OCI-LY7 (cell line): ENCODE data around the gene PIM3. TPM values are rescaled to one million over a fixed set of nuclear protein-coding genes. Genes with fewer than 3 reads are reported as not detected.

Experiments
- BruUV-seq: library from RNA; stranded (reverse); fragments of 400-500 nt; replicated peaks from 2 replicates; lab custom pipeline; 2021; lab: Mats Ljungman, UMichigan
- CTCF ChIA-PET: fragments of 300-600 bp; sonication (Branson Sonifier 250); formaldehyde crosslinking; loops from one replicate; lab custom pipeline; 2022; ENCODE audit warnings: antibody characterized with exemption; ENCODE audit not compliant: unreplicated experiment; lab: Charles Lee
- POLR2A ChIA-PET: fragments of 300-600 bp; sonication (Branson Sonifier 250); formaldehyde crosslinking; loops from one replicate; lab custom pipeline; 2022; ENCODE audit warnings: antibody characterized with exemption; lab: Charles Lee
- DNase-seq: peaks from one replicate; pipeline ENCODE4 v3.0.0-alpha.2; 2015; ENCODE audit warnings: low spot score
- H2AFZ ChIP-seq: fragments of 200-600 bp; sonication (generic), shearing (Covaris generic); 2 replicates; pipeline ENCODE4 v1.6.1; 2014; ENCODE audit warnings: mild to moderate bottlenecking, antibody characterized with exemption, low read length, moderate library complexity
- H3K27ac ChIP-seq: fragments of 200-600 bp; sonication (generic); 2 replicates; pipeline ENCODE4 v1.5.1; 2014; ENCODE audit warnings: mixed run types, low read depth, mild to moderate bottlenecking, moderate library complexity, low read length, inconsistent platforms; ENCODE audit not compliant: poor library complexity, severe bottlenecking
- H3K36me3 ChIP-seq: fragments of 200-600 bp; sonication (generic); 2 replicates; pipeline ENCODE4 v1.6.1; 2014; ENCODE audit warnings: mild to moderate bottlenecking, antibody characterized with exemption, low read length, moderate library complexity, mixed read lengths; ENCODE audit not compliant: insufficient read depth
- H3K4me1 ChIP-seq: fragments of 200-600 bp; sonication (generic); 2 replicates; pipeline ENCODE4 v1.5.1; 2014; ENCODE audit warnings: mild to moderate bottlenecking, low read length; ENCODE audit not compliant: insufficient read depth, poor library complexity, severe bottlenecking
- H3K4me2 ChIP-seq: fragments of 200-600 bp; sonication (generic); 2 replicates; pipeline ENCODE4 v1.6.1; 2014; ENCODE audit warnings: mild to moderate bottlenecking, low read length
- H3K4me3 ChIP-seq: fragments of 200-600 bp; sonication (generic); 2 replicates; pipeline ENCODE4 v1.5.1; 2014; ENCODE audit warnings: mild to moderate bottlenecking, low read depth, low read length; ENCODE audit not compliant: poor library complexity, severe bottlenecking
- H3K79me2 ChIP-seq: fragments of 200-600 bp; sonication (generic); 2 replicates; pipeline ENCODE4 v1.6.1; 2016; ENCODE audit warnings: low read depth, mild to moderate bottlenecking, low read length, moderate library complexity, mixed read lengths; ENCODE audit not compliant: insufficient read depth
- H3K9me2 ChIP-seq: fragments of 200-600 bp; sonication (generic); 2 replicates; pipeline ENCODE4 v1.6.1; 2016; ENCODE audit warnings: mild to moderate bottlenecking, low read length, mixed read lengths; ENCODE audit not compliant: insufficient read depth
- H3K9me3 ChIP-seq: fragments of 200-600 bp; sonication (generic); 2 replicates; pipeline ENCODE4 v1.6.1; 2014; ENCODE audit warnings: mild to moderate bottlenecking, mixed run types, low read length, mixed read lengths
- H4K20me1 ChIP-seq: fragments of 200-600 bp; sonication (generic); 2 replicates; pipeline ENCODE4 v1.6.1; 2014; ENCODE audit warnings: mild to moderate bottlenecking, antibody characterized with exemption, low read length, moderate library complexity, mixed read lengths; ENCODE audit not compliant: insufficient read depth
- CTCF ChIP-seq: fragments of 200-600 bp; sonication (generic); conservative IDR thresholded peaks from 2 replicates; pipeline ENCODE4 v1.5.1; 2014; ENCODE audit warnings: mild to moderate bottlenecking, antibody characterized with exemption, low read length, moderate library complexity, mixed read lengths
- EZH2phosphoT487 ChIP-seq: fragments of 200-600 bp; sonication (generic); IDR thresholded peaks from 2 replicates; pipeline ENCODE4 v1.6.1; 2018; ENCODE audit warnings: low read depth, borderline replicate concordance, mild to moderate bottlenecking, mixed run types, antibody characterized with exemption, low read length, moderate library complexity, mixed read lengths
- intact Hi-C: fragments of 100-400 bp; cut with micrococcal nuclease; formaldehyde crosslinking; loops from one replicate; pipeline ENCODE4 v1.10.0; 2022; ENCODE audit not compliant: unreplicated experiment
- total RNA-seq, 2 experiments: library from RNA; depleted of rRNA in 1 of 2; stranded (reverse); fragments of >200 nt in 1 of 2; shearing (Covaris generic) in 1 of 2; gene quantifications; 2 replicates each; pipeline ENCODE4 v1.2.3, GENCODE V29; 2014 to 2022

The PIM3 gene
- total RNA-seq, 2 experiments from 2014 or later, result 60.5 to 81.7 TPM

- Histone ChIP-seq H3K4me3 (no peak overlapping the region), H4K20me1 (no peaks in the 10 kb centered on the region), H3K9me2 (no peaks in the 10 kb centered on the region), H3K36me3 (no peaks in the 10 kb centered on the region), H2AFZ (no peak overlapping the region), H3K79me2 (no peaks in the 10 kb centered on the region), H3K4me2 (no peak overlapping the region), H3K4me1 (peaks cover 10% of the 10 kb centered on the region), H3K27ac (no peak overlapping the region), H3K9me3 (no peaks in the 10 kb centered on the region)
- TF ChIP-seq EZH2phosphoT487 (no peak), CTCF (no peak)
- intact Hi-C loops, result no loop called here
- CTCF ChIA-PET, result interaction anchor here (0.6 kb wide), 1 partner anchor 214 kb away, joined by 8 read pairs; no protein-coding TSS in a partner anchor
- BruUV-seq, result no TSS peak
- DNase-seq, result no peak
- POLR2A ChIA-PET, result no interaction called here
Measured at GRCh38 chr22:49997932-49998717, 37.6 kb downstream of the PIM3 start.

GRCh38 chr22:49998718-49999062 lies 38.1 kb downstream of the PIM3 start:
- intact Hi-C loops, result no loop called here
- POLR2A ChIA-PET, result no interaction called here
- no peak overlapping the region for H3K27ac ChIP-seq
- TF ChIP-seq CTCF (no peak), EZH2phosphoT487 (no peak)
- H3K36me3 ChIP-seq, result no peaks in the 10 kb centered on the region
- H4K20me1 ChIP-seq, result no peaks in the 10 kb centered on the region
- H3K9me3 ChIP-seq, result no peaks in the 10 kb centered on the region
- no peak for DNase-seq
- no peaks in the 10 kb centered on the region for H3K9me2 ChIP-seq
- no peak overlapping the region for H2AFZ ChIP-seq
- CTCF ChIA-PET, result no interaction called here
- no peak overlapping the region for H3K4me3 ChIP-seq
- H3K4me1 ChIP-seq, result peaks cover 10% of the 10 kb centered on the region
- BruUV-seq, result no TSS peak
- H3K4me2 ChIP-seq, result no peak overlapping the region
- H3K79me2 ChIP-seq, result no peaks in the 10 kb centered on the region
